Measurements from ENCODE around the gene RHBDF2.

RHBDF2 gene

DNA sequence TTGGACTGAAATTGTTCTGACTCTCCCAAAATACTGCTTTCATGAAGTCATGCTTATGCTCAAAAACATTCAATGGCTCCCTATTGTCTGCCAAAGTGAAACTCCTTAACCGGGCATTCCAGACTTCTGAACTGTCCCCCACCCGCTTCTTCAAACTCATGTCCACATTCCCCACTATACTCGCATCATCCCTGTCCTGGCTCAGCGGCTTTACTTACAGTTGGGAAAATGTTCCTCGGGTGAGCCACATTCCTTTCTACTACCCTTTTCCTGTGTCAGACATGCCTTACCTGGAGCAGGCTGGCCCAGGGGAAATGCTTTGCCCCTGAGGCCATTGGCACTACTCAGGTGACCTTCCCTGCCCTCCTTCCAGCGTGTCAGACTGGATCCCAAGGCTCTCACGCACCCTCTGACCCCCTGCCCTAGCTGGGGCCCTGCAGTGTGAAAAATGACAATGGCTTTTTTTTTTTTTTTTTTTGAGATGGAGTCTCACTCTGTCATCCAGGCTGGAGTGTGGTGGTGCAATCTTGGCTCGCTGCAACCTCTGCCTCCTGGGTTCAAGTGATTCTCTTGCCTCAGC is 30.9 kb upstream of the RHBDF2 start:
- no peak overlapping the region for H3K4me3 ChIP-seq (ENCODE audit: low read length)
- peak; percentile 23 for DNase-seq (ENCODE audit: low read depth)
- TF ChIP-seq, protein P1, sequence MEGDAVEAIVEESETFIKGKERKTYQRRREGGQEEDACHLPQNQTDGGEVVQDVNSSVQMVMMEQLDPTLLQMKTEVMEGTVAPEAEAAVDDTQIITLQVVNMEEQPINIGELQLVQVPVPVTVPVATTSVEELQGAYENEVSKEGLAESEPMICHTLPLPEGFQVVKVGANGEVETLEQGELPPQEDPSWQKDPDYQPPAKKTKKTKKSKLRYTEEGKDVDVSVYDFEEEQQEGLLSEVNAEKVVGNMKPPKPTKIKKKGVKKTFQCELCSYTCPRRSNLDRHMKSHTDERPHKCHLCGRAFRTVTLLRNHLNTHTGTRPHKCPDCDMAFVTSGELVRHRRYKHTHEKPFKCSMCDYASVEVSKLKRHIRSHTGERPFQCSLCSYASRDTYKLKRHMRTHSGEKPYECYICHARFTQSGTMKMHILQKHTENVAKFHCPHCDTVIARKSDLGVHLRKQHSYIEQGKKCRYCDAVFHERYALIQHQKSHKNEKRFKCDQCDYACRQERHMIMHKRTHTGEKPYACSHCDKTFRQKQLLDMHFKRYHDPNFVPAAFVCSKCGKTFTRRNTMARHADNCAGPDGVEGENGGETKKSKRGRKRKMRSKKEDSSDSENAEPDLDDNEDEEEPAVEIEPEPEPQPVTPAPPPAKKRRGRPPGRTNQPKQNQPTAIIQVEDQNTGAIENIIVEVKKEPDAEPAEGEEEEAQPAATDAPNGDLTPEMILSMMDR (conservative IDR thresholded peaks at IDR 0.05; ENCODE audit: low read length) = no peak

DNA sequence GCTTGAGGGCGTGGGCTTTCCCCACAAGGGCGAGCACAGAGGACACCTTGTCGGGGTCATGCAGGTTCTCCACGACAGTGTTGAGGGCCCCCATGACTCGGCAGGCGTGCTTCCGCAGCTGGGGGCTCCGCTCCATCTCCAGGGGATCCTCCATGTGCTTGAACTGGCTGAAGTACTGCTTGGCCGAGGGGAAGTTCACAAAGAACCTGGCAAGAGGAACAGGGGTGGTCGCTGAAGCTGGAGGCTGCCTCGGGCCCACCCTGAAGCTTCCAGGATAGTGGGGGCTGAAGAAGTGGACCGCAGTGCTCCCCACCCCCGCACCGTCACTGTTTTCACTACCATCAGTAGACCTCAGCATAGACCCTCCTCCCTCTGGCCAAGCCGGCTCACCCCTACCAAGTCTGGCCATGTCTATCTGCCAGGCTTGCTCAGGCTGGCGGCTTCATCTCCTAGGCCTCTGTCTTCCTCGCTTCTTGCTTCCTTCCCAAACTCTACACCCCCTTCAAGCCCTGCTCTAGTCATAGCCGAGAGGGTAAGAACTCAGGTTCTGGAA is 30.3 kb upstream of the RHBDF2 start:
- TF ChIP-seq, protein P1 (conservative IDR thresholded peaks at IDR 0.05; ENCODE audit: low read length) = no peak
- H3K4me3 ChIP-seq (ENCODE audit: low read length) = no peak overlapping the region
- no peak for DNase-seq (ENCODE audit: low read depth)

DNA sequence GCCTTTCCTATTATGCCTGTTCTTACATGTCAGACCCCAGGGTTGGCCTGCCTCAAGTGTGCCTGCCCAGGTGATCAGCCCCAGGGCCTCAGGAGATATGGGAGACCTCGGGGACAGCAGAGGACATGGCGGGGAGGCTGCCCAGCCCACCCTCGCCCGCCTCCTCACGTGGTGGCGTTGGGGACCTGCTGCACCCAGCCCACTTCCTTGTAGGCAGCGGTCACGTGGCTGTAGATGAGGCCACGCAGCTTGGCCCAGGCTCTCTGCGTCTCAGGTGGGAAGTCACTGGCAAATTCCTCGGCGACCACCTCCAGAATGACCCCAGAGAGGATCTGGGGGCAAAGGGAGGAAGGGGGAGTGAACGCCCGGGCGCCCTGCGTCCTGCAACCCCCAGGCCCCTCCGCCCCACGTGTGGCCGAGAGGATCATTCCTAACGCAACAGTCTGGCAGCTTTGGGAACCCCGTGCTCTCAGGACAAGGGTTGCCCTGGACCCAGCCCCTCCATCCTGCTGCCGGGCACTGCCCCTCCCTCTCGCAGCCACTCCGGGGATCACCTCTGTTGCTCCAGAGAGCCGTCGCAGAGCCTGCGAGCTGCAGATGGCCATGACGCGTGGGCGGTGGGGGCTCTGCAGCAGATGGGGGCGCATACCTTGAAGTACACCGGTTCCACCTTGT is 29.7 kb upstream of the RHBDF2 start:
- H3K4me3 ChIP-seq (ENCODE audit: low read length) = no peak overlapping the region
- TF ChIP-seq, protein P1 (conservative IDR thresholded peaks at IDR 0.05; ENCODE audit: low read length) = no peak
- no peak for DNase-seq (ENCODE audit: low read depth)

DNA sequence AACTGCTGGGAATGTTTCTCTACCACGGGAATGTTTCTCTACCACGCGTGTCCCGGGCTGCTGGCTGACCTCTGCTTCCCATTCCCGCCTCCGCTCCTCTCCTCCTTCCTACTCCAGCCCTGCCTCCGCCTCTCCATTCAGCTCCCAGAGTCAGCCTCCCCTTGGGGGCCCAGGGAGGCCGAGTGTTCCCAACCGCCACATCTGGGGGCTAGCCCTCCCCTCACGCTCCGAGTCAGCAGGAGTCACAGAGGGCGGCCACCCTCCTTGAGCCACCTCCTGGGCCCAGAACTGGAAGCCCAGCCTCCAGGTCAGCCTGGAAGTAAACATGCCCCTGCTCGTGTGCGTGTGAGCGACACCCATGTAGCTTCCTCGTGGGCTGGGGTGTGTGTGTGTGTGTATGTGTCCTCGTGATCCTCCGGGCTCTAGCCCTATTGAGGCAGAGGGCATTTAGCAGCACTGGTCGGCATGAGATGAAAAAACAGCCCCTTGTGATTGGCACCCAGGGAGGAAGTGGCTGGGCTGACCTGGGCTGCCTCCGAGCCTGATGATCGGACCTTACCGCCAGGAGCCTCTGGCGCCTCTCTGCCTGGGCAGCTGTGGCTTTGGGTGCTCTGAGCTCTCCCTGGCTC is 29.0 kb upstream of the RHBDF2 start:
- peak; percentile 70 for DNase-seq (ENCODE audit: low read depth)
- no peak overlapping the region for H3K4me3 ChIP-seq (ENCODE audit: low read length)
- TF ChIP-seq, protein P1 (conservative IDR thresholded peaks at IDR 0.05; ENCODE audit: low read length) = no peak

DNA sequence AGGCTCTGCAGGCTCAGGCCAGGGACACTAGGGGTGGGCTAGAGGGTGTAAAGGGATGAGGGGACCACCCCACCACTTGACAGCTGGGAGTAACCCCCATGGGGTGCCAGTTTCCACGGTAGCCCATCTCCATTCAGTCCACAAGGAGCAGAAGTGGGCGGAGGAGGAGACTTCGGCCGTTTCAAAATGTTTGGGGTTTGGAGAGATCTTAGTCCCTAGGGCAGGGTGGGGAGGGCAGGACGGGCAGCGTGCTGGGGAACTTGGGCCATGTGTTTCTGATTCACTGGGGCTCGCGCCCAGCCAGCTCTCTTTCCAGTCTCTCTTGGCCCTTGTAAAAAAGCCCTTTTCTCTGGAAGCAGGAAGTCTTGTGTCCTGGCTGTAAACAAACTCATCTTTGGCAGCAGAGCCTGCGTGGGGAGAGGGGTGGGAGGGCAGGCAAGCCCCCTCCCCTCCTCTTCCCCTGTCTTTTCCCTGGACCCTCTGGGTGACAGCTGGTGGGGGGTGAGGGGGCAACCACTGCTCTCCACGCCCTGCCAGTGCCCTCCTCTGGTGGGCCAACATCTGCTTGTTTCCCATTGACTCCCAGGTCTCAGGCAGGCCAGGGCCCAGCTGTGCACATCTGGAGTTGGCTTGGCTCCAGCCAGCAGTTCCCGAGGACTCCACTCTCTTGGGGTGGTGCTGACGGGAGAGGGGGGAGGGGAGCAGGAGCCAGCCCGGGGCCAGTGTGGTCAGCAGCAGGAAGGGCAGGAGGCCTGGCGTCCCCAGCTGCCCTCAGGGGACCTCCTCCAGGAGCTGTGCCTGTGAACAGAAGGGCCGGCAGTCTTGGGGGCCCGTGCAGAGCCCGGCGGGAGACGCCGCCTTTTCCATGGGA is 28.2 kb upstream of the RHBDF2 start:
- TF ChIP-seq, protein P1 (conservative IDR thresholded peaks at IDR 0.05; ENCODE audit: low read length) = peak; percentile 38; the same call in 1 of the 2 replicates
- peak overlapping the region; percentile 26 for H3K4me3 ChIP-seq (ENCODE audit: low read length)
- peak; percentile 95 for DNase-seq (ENCODE audit: low read depth)

DNA sequence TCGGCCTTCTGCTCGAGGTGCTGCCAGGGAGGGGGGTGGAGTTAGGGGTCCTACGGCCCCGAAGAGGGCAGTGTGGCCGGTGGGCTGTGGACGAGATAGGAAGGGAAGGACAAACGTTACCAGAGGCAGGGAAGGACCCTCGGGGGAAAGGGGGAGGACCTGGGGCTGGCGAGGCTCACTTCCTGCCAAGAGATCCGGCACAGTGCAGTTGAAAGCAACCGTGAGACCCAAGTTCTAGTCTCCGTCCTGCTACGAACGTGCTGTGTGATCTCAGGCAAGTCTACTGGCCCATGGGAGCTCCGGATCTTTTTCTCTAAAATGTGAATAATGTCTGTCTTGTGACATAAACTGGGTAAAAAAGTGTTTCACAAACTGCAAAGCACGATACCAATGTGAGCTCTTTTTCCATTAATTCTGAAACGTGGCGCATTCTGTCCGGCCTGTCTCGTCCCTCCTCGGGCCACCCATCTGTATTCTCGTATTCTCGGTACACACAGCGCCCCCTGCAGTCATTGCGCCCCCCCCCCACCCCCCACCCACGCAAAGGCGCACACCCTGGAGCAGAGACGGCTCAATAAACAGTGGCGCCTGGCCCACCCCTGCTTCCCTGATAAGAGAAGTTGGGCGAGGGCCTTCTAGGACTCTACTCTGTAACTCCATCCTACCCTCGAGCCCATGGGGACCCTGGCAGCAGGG is 27.5 kb upstream of the RHBDF2 start:
- no peak overlapping the region for H3K4me3 ChIP-seq (ENCODE audit: low read length)
- TF ChIP-seq, protein P1 (conservative IDR thresholded peaks at IDR 0.05; ENCODE audit: low read length) = no peak; the same call in 1 of the 2 replicates
- DNase-seq (ENCODE audit: low read depth) = peak; percentile 31
